Fibroblast of skin of scalp (primary cell): ENCODE measurements around the gene COL25A1.
"Not testable (repeated sequence)": the region's sequence is repeated elsewhere in the genome, so short reads cannot be mapped to it uniquely, and the experiment has no call there.

Source experiments
- DNase-seq: peaks from one replicate; pipeline ENCODE4 v3.0.0-alpha.2; 2013

The COL25A1 gene

DNA sequence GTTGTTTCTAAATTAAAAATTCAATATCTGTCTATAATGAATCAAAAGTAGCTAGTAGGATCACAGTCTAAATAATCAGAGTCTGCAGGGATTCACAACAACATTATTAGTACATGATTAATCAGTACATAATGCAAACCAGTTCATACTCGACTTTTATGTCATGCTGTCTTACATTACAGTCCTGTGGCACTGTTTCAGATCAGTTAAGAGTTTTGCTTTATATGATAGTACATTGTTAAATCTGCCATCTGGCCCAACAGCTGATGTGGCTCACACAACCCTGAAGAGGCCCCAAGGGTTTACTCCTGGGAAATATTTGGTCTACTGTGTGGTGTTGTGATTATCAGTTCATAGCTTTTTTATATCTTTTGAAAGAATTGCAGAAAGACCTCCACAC lies 292.5 kb downstream of the COL25A1 start:
- DNase-seq: peak; percentile 74

DNA sequence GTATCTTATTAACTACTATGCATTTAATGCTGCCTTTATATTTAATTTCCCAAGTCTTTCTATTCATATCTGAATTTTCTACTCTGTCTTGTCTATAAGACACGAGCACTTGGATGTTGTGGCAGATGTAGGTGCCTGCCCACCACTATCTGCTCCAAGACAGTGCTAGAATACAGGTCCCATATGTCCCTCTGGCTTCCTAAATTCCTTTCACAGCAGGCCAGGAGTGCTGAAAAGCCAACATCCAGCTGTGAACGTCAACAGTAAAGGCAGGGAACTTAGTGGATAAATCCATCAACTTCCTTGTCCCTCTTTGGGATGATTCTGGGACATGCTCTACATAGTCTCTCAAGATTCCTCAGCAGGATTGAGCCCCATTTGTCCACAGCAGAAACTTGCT lies 294.5 kb downstream of the COL25A1 start:
- no peak for DNase-seq

DNA sequence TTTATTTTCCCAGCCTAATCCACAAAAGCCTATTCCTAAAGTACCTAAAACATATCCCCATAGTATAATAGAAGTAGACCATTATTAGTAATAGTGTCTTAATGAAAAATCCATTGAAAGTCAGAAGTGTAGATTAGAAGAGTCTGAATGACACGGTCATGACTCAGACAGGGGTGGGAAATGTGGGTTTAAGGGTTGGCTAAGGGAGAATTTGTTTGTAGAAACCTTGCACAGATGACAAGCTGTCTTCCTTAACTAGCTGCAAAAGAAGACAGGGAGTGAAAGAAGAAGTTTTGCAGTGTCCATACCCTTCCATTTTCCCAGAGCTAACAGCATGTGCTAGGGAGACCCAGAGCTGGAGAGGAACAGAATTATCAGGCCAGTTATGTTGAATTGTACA lies 296.9 kb downstream of the COL25A1 start:
- peak; percentile 68 for DNase-seq

DNA sequence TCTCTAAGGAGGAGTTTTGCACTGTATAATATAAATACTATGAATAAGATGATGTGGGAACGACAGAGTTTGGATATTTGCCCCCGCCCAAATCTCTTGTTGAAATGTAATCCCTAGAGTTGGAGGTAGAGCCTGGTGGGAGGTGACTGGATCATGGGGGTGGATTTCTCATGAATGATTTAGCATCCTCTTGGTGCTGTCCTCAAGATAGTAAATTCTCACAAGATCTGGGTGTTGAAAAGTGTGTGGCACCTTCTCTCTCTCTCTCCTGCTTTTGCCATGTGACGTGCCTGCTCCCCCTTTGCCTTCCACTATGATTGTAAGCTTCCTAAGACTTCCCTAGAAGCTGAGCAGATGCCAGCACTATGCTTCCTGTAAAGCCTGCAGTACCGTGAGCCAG lies 298.0 kb downstream of the COL25A1 start:
- DNase-seq: no peak

DNA sequence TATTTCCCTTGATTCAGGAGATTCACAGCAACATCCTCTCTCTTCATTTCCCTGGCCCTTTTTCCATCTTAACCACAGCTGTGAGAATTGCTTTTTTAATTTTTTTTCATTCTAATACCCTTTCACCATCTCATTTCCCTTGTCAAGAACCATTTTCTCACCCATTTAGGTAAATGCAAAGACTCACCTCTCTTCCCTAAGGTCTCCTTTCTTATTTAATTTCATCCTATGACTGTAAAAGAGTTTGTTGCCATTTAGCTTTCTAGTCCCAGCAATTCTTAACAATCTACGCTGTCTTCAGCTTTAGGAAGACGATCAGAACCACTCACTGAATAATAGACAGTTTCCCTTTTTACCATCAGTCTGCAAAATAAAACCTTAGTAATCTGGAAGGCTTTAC lies 298.5 kb downstream of the COL25A1 start:
- no peak for DNase-seq

DNA sequence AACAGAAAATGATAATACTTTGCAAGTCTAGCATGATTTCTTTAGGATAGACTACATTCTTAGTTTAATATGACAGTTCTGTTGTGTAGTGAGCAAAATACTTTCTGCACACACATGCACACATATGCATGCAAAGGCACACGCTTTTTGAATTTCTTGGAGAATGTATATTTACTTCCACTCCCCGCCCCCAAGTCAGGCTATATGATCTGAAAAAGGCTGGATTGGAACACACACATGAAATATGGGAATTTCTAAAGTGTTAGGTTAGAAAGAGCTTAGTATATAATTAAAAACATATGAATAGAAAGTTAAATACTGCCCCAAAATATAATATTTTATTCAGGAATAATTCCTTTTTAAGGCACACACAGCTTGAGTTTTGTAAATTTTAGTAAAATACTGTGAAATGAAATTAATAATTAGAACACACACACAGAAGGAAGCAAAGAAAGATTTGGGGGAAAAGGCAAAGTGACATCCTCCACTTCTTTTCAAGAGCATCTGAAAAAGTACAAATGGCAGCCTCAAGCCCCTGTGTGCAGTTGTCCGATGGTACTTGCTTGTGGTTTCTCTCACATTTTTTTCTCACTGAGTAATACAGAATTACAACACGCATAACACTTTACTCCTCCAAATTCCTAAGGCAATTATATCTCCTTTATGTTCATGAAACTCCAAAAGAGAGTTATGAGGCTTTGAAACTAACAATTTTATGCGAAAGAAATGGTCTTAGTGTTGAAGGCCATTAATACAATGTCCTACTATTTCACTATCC lies 310.7 kb downstream of the COL25A1 start:
- DNase-seq: peak; percentile 91

DNA sequence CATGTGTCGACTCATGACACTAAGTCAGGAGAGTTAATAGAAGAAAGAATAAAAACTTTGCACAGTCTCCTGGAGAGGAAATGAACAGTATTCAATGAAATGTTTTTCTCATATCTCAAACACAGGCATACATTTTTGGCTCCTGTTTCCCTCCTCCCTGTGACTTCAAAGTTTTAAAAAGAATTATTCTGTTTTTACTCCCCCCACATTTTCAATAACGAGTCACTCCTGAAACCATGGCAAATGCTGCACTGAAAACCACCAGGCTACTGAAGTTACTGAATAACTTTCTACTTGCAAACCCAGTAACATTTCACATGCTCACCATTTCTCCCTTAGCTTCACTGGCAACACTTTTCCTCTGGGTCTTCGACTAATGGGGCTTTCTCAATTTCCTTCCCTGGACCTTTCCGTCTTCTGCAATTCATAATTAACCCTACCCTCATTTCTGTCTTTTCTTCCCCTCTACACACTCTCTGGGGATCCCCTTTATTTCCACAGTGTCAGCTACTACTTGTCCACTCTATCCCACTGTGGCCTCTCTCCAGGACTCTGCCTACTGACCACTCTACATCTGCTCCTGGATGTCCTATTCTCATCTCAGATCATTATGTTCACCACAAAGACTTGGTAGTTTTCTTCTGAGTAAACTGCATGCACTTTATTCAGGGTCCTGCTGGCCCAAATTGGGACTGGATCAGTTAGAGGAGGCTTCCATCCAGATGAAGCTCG lies 313.8 kb downstream of the COL25A1 start:
- DNase-seq: peak; percentile 54

DNA sequence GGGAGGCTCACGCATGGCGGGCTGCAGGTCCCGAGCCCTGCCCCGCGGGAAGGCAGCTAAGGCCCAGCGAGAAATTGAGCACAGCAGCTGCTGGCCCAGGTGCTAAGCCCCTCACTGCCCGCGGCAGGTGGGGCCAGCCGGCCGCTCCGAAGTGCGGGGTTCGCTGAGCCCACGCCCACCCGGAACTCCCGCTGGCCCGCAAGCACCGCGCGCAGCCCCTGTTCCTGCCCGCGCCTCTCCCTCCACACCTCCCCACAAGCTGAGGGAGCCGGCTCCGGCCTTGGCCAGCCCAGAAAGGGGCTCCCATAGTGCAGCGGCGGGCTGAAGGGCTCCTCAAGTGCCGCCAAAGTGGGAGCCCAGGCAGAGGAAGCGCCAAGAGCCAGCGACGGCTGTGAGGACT lies 318.0 kb downstream of the COL25A1 start:
- not testable (repeated sequence) for DNase-seq

DNA sequence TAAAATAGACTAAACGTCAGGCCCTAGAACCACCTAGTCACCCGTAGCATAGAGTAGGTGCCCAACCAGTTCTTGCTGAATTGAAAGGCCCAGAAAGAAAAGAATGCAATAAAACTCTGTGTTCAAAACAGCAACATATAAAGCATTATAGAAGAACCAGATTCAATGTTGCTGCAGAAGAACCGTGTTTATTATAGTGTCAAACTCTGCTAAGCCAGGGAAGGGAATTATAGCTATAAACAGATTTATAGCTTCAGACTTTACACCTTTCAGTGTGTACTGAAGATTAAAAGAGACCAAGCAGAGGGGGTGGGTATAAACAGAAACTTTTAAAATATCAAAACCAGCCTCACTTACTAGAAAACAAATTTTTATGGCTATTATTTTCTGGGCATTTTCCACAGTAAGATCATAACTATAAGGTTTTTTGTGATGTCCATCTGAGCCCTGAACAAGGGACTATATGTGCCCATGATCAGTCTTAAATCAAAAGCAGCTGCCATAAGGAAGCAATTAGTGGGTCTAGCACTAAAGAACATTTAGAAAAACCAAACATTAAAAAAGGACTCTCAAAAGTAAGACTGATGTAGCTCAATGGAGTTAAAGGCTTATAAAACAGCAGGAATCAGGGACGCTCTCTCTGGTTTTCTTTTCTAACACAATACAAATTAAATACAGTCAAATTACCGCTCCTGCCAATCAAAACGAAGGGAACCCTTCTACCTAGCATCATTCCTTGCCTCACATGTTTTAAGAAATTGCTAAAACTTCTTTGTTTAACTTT lies 319.9 kb downstream of the COL25A1 start:
- DNase-seq: peak; percentile 50

DNA sequence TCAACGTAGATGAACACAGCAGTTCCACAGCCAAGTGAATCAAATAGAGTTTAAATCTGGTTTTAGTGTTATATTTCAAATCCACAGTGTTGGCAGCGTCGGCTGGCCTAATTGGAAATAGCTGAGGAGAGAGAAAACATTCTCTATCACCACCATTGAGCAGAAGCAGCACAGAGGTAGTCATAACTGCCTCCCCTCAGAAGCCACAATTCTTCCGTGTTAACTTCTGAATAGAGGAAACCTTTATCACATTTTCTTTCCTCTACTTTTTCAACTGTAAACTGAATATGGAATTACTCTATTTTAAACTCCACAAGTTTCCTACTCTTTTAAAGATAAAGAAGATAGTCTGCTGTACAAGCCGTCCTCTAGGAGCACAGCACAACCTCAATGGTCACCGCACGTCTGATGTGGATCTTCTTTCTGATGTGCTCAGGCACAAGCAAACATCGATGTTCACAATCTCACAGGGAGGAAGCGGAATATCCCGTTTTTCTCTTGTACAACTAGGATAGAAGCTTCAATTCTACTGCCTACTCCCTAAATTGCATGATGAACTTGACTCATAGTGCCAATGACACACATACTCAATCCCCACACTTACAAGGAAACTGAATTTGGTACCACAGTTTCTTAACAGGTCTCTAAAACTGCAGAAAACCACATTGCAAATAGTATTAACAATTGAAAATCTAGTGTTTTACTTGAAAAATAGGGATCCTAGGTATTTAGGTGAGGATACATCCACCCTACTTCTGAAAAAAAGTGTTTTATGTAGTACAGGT lies 321.8 kb downstream of the COL25A1 start:
- no peak for DNase-seq

DNA sequence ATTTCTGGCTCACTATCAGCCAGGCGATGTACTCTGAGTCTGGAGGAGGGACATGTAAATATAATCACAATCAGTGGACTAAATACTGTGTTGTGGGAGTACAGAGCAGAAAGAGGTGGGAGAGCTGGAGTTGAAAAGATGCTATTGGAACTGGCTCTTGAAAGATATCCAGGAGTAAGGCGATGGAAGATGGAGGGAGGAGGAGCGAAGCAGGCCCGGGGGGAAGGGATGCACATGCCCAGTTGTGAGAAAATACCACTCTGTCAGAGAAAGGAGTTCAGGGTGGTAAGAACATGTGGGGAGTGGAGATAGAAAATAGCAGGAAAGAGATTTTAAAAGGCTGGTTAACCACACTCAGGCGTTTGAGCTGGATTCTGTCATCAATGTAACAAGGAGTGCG lies 322.7 kb downstream of the COL25A1 start:
- no peak for DNase-seq

DNA sequence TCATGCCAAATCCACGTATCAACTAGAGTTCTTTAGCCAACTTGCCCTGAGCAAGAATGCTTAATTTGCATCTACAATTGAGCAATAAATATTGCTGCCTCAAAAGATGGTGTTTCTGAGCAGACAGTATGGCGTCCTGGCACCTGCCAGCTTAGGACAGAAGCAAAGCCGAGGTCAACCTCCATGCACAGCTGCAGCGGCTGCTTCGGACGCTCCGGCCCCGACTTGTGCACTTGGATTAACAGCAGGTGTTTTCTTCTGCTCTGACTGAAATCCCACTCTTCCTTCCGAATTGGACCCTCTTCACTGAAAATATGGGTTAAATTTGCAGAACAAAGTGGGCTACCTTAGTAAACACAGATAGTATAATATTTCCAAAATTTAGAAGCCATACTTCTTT lies 324.4 kb downstream of the COL25A1 start:
- DNase-seq: no peak

DNA sequence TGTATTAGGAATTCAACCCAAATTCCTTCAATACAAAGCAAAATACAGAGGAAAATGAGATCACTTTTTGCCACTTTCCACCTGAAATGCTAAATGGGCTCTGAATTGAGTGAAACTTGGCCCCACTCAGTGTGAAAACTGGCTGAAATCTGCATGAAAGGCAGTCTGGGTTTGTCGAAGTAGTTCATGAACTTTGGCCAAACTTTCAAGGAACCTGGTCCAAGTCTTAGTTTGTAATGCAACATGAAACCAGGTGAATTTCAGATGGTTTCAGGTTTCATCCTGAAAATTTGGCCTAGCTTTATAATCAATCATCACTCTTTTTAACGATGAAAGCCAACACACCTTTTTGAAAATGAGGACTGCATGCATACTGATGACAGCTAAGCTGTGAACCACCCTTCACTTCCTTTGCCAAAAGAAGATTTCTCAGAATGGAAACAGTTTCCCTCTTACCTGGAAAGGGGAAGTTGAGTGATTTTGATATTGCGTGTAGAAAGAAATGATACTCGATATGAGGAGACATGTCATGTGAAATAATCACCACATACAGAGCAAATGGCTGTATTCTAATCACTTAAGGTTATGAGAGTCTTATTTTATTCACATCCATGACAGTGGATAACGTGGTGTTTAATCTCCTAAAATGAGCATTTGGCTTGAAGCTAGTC lies 329.7 kb downstream of the COL25A1 start:
- no peak for DNase-seq

DNA sequence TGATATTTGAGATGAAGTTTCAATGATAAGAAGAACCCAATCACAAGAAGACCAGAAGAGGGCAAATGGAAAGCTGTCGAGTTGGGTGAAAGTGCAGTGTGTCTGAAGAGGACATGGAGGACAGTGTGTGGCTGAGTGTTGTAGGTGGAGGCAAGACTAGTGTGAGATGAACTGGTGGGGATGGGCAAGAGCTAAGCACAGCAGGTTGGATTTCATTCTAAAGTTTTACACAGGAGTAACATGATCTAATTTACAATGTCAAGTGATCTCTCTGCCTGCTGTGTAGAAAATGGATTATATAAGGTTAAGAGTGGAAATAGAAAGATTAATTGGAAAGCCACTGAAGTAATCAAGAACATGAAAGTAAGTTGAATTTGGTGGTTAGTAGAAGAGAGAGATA lies 331.0 kb downstream of the COL25A1 start:
- DNase-seq: no peak

DNA sequence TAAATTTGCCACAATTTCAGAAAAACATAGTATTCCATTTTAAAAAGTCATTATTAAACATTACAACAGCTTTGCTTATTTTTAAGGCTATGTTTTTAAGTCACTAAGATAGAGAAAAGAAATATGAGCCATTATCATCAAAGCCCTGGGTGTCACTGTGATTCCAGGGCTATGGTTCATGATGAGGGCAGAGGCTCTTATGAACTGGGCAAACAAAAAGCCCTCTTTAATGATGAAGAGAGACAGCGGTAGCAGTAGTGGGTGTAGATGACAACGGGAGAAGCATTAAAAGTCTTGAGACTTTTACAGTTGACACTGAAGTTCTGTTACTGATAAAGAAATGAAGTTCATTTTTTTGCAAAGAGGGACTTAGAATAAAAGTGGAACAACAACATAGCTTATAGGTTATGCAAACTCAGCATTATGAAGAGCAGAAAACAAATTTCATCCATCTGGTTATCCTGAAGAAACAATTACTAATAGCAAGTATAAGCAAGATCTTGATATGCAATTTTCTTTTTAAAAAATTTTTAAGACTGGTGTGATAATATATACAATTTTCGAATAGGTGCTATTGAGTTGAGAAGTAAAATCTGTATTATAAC lies 336.9 kb downstream of the COL25A1 start:
- no peak for DNase-seq

DNA sequence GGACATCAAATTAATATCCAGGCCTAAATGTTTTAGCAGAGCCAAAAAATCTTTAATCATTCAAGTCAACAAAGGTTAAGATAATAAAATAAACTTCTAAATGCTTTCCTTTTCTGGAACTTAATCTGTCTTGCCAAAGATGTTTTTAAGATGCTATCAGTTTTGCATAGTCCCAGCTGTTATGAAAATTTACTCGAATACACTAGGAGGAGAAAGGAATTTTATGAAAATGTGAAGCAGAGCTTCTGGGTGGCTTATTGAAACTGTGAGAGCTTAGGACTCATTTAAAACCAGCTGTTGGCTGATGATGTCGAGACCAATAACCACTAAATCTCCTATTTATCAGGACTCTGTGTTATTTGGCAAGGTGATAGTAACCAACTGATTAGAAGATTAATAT lies 337.4 kb downstream of the COL25A1 start:
- DNase-seq: no peak

DNA sequence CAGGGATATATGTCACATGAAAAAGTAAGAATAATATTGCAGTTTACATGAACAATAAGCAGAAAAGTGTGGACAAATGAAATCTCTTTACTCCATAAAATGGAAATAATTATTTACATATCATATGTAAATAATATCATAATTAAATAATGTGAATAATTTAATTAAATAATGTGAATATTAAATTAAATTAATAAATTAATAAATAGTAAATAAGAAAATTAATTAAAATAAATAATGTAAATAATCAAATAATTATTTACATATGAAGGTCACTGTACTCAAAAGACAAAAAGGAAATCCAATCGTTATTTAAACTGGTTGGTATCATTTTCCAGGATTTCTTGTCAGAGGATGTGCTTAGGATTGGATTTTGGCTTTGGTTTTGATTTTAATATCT lies 338.5 kb downstream of the COL25A1 start:
- no peak for DNase-seq

DNA sequence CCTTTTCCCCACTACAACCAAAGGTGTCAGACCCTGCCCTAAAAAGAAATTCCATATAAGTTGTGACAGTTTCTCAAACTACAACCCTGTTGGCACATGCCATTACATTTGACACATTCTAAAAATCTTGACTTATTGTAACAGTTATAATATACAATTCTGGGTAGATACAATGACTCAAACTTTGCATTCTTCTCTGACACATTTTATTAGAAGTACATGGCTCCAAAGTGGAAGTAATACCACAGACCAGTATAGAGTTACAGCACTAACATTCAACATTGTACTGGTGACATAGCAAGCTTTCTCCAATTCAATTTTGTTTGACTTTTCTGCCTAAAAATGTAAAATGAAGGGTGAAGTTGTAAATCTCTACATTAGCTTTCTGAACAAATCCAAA lies 343.0 kb downstream of the COL25A1 start:
- DNase-seq: peak; percentile 77

DNA sequence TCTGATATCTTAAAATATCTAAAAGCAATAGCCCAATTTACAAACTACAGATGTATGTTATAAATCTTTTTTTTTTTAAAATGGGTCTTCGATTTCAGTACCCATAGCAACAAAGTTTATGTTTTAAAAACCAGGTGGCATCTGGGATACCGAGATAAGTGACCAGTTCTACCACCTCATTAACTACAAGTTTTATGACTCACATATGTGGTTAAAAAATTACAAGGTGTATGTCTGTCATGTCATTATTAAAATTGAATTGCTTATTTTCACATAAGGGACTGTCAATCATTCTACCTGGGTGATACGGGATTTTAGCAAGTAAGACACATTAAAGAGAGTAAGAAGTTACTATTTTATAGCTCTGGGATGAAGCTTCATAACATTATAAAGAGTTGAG lies 347.6 kb downstream of the COL25A1 start:
- no peak for DNase-seq

DNA sequence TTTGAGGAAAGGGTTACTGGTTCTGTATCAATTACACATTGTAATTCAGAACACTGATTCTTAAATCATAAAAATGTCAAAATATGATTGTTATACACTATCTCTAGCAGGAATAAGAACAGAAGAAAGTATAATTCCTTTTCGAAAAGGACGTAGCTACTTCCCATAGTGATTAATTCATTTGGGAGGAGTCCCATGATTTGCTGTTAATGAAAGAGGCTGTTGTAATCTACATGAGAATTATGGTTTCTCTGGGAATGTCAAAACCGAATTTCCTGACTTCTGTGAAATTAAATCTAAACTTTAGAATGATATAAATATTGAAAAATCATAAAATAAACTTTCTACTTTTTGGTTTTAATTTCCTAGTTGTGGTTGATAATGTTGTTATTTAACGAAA lies 348.5 kb downstream of the COL25A1 start:
- DNase-seq: no peak

DNA sequence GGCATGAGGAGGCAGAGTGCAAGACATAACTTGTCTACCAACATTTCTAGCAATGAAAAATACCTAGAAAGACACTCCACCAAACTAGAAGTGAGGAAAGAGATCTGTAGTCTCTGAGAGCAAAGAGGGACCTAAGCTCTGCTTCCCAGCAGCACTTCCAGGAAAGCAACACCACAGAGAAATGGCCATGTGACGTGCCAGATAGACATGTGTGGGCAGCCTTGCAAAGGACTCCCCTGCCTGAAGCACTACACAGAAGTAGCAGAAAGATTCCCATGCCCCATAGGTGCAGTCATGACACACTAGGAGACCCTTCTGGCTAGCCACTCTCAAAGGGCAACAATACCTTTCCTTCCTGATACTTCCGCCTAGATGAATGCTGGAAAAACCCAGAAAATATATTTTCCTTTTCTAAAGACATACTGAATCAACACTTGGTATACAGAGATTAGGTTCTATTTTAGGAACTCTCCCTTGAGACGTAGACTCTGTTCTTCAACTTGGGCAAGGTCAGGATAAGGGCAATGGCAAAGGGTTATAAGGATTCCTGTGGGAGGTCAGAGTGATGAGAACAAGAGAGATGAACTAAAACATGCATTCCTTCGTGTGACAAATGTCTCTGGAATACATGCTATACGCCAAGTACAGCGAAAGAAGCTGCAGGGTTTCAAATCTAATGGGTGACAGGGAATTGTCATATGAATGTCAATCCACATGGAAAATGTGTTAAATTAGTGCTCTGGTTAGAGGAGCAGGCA lies 352.1 kb downstream of the COL25A1 start:
- DNase-seq: peak; percentile 84
